ENCODE results near the gene PPP6R3.
A peak's percentile ranks its signal among the peaks of the same experiment; 100 is the strongest.

The PPP6R3 gene

DNA sequence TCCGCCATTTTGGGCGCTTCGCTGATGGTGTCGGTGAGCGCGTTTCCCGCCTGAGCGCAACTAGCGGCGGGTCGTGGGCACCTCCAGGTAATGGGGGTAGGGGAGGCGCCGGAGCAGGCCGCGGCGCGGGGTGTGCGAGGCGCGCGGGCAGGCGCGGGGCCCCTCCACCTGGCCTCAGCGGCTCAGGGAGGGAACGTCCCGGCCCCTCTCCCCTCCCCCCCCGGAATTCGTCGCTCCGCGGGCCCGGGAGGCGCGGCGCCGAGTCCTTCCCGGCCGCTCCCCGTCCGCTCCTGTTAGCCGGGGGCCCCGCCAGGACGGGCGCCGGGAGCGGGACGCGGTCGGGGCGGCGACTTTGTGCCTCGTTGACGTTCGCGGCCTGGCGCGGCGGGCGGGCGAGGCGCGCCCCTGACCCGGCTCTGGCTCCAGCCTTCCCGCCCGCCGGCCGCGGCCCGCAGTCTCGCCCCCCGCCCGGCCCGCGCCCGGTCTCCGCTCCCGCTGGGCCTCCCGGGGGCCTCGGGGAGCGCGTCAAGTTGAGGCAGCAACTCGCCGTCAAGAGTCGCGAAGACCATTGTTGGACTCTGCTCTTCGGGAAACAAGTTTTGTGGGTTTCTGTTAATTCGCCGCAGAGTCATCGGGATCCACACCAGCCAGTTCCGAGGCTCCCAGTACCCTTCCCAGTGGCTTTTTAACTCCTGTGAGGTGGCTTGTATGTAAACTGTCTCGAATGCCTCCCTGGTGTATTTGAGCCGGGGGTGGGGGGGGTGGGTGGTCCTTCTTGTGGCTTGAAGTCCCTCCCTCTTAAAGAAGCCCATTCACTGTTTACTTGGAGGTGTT lies at the start of gene PPP6R3:
Gene PPP6R3, plus strand, starts transcription at position 12 of the 834 bp plus-strand sequence. CDS start 76,913 bp downstream, outside the sequence.
- peak within 1 kb of the TSS; percentile 94 for H3K27ac ChIP-seq (ENCODE audit: low read length)
- peaks cover 49% of the 10 kb centered on the region for H4K20me1 ChIP-seq (ENCODE audit: insufficient read depth, low read length)
- no peaks in the 10 kb centered on the region for H3K9me3 ChIP-seq (ENCODE audit: insufficient read depth, low read length, severe bottlenecking)
- DNase-seq = peak; percentile 51
- peak within 1 kb of the TSS; percentile 74 for H2AFZ ChIP-seq (ENCODE audit: low read depth, low read length)
- H3K4me1 ChIP-seq (ENCODE audit: insufficient read depth, low read length) = peaks cover 54% of the 10 kb centered on the region
- H3K4me2 ChIP-seq (ENCODE audit: insufficient read depth, low read length) = peak within 1 kb of the TSS; percentile 90
- H3K27me3 ChIP-seq (ENCODE audit: insufficient read depth, low read length, poor library complexity) = no peaks in the 10 kb centered on the region
- peaks cover 54% of the 10 kb centered on the region for H3K79me2 ChIP-seq (ENCODE audit: insufficient read depth, low read length)
- peaks cover 23% of the 10 kb centered on the region for H3K36me3 ChIP-seq (ENCODE audit: insufficient read depth, low read length)
- peak; percentile 30; the same call in 2 of the 3 replicates for ATAC-seq (ENCODE audit: insufficient read depth, low read depth)
- peak within 1 kb of the TSS; percentile 71 to 98 for H3K4me3 ChIP-seq (ENCODE audit: low read depth in 1 of 2, low read length in 2 of 2)
- no peak for TF ChIP-seq EZH2 (IDR thresholded peaks at IDR 0.05; ENCODE audit: borderline replicate concordance, low read depth, low read length, severe bottlenecking)
- TF ChIP-seq, protein P1, sequence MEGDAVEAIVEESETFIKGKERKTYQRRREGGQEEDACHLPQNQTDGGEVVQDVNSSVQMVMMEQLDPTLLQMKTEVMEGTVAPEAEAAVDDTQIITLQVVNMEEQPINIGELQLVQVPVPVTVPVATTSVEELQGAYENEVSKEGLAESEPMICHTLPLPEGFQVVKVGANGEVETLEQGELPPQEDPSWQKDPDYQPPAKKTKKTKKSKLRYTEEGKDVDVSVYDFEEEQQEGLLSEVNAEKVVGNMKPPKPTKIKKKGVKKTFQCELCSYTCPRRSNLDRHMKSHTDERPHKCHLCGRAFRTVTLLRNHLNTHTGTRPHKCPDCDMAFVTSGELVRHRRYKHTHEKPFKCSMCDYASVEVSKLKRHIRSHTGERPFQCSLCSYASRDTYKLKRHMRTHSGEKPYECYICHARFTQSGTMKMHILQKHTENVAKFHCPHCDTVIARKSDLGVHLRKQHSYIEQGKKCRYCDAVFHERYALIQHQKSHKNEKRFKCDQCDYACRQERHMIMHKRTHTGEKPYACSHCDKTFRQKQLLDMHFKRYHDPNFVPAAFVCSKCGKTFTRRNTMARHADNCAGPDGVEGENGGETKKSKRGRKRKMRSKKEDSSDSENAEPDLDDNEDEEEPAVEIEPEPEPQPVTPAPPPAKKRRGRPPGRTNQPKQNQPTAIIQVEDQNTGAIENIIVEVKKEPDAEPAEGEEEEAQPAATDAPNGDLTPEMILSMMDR (IDR thresholded peaks at IDR 0.05; ENCODE audit: borderline replicate concordance, extremely low read depth, low read length, poor library complexity, severe bottlenecking) = no peak
- peak within 1 kb of the TSS; percentile 93 for H3K9ac ChIP-seq (ENCODE audit: low read depth, low read length)

DNA sequence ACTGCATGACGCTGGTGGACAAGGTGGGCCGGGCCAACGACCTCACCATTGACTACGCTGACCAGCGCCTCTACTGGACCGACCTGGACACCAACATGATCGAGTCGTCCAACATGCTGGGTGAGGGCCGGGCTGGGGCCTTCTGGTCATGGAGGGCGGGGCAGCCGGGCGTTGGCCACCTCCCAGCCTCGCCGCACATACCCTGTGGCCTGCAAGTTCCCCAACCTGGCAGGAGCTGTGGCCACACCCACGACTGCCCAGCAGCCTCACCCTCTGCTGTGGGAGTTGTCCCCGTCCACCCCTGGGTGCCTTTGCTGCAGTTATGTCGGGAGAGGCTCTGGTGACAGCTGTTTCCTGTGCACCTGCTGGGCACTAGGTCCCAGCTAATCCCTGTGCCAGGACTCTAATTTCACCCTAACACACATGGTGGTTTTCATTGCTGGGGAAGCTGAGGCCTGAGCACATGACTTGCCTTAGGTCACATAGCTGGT lies 49.0 kb upstream of the PPP6R3 start:
- Histone ChIP-seq H4K20me1 (ENCODE audit: insufficient read depth, low read length) (peaks cover 1% of the 10 kb centered on the region; the same call in 1 of the 2 replicates), H3K9ac (ENCODE audit: low read depth, low read length) (no peak overlapping the region)

DNA sequence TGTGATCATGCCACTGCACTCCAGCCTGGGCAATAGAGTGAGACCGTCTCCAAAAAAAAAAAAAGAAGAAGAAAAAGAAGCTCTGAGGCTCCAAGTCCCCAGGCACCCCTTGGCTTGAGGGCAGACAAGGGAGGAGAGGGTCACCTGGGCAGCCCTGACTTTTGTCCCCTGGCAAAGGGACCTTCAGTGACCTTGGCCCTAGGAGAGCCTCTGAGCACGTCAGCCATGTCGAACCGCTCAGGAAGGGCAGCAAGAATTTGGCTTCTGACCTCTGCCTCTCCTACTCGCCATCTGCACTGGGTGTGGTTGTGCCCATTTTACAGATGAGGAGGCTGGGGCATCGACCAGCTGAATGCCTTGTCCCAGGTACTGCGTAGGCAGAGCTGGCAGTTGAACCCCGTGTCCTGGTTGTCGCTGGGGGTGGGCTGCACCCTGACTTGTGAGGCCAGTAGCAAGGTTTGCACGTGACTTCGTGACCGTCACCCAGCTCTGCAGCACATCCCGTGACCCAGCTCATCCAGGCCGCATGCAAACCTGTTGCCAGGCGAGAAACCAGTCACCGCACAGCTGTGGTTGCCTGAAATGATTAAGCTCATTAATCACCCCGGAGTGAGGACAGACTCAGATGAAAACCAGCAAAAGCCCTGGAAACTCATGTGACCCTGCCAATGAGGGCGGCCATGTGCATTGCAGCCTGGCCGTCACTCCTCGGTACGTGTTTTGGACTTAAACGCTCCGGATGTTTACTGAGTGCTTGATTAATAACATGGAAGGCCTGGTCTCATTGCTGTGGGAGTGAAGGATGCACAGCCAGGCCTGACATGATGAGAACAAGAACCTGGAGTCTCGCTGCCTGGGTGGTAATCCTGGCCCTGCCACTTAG lies 47.7 kb upstream of the PPP6R3 start:
- Histone ChIP-seq H4K20me1 (ENCODE audit: insufficient read depth, low read length) (no peaks in the 10 kb centered on the region), H2AFZ (ENCODE audit: low read depth, low read length) (no peak overlapping the region), H3K4me3 (ENCODE audit: low read depth in 1 of 2, low read length in 2 of 2) (no peak overlapping the region)

More for the DNA sequence above, 49.0 kb upstream of the PPP6R3 start:
- H3K4me2 ChIP-seq (ENCODE audit: insufficient read depth, low read length) = no peak overlapping the region
- H2AFZ ChIP-seq (ENCODE audit: low read depth, low read length) = no peak overlapping the region
- ATAC-seq (ENCODE audit: insufficient read depth, low read depth) = no peak
- TF ChIP-seq EZH2 (IDR thresholded peaks at IDR 0.05; ENCODE audit: borderline replicate concordance, low read depth, low read length, severe bottlenecking) = no peak
- TF ChIP-seq, protein P1 (IDR thresholded peaks at IDR 0.05; ENCODE audit: borderline replicate concordance, extremely low read depth, low read length, poor library complexity, severe bottlenecking) = no peak
- H3K27ac ChIP-seq (ENCODE audit: low read length) = no peak overlapping the region
- H3K9me3 ChIP-seq (ENCODE audit: insufficient read depth, low read length, severe bottlenecking) = no peaks in the 10 kb centered on the region
- no peaks in the 10 kb centered on the region for H3K4me1 ChIP-seq (ENCODE audit: insufficient read depth, low read length)
- DNase-seq = no peak
- H3K36me3 ChIP-seq (ENCODE audit: insufficient read depth, low read length) = peaks cover 70% of the 10 kb centered on the region
- H3K27me3 ChIP-seq (ENCODE audit: insufficient read depth, low read length, poor library complexity) = no peaks in the 10 kb centered on the region
- no peaks in the 10 kb centered on the region for H3K79me2 ChIP-seq (ENCODE audit: insufficient read depth, low read length)
- H3K4me3 ChIP-seq (ENCODE audit: low read depth in 1 of 2, low read length in 2 of 2) = no peak overlapping the region

More for the DNA sequence above, 47.7 kb upstream of the PPP6R3 start:
- no peaks in the 10 kb centered on the region for H3K4me1 ChIP-seq (ENCODE audit: insufficient read depth, low read length)
- no peaks in the 10 kb centered on the region for H3K79me2 ChIP-seq (ENCODE audit: insufficient read depth, low read length)
- H3K27me3 ChIP-seq (ENCODE audit: insufficient read depth, low read length, poor library complexity) = no peaks in the 10 kb centered on the region
- TF ChIP-seq EZH2 (IDR thresholded peaks at IDR 0.05; ENCODE audit: borderline replicate concordance, low read depth, low read length, severe bottlenecking) = no peak
- TF ChIP-seq, protein P1 (IDR thresholded peaks at IDR 0.05; ENCODE audit: borderline replicate concordance, extremely low read depth, low read length, poor library complexity, severe bottlenecking) = no peak
- no peak overlapping the region for H3K4me2 ChIP-seq (ENCODE audit: insufficient read depth, low read length)
- H3K9ac ChIP-seq (ENCODE audit: low read depth, low read length) = no peak overlapping the region
- peaks cover 71% of the 10 kb centered on the region for H3K36me3 ChIP-seq (ENCODE audit: insufficient read depth, low read length)
- no peak for DNase-seq
- ATAC-seq (ENCODE audit: insufficient read depth, low read depth) = no peak
- H3K9me3 ChIP-seq (ENCODE audit: insufficient read depth, low read length, severe bottlenecking) = no peaks in the 10 kb centered on the region
- no peak overlapping the region for H3K27ac ChIP-seq (ENCODE audit: low read length)
